ENCODE measurements around the gene CFAP157.

Gene CFAP157

GRCh38 chr9:127706836-127707241, at the start of gene CFAP157:
TSS of gene CFAP157 (plus strand) at chr9:127706988. CDS start at chr9:127707032, 44 bp downstream.
- DNase-seq: no peak

GRCh38 chr9:127658428-127658827, 48.4 kb upstream of the CFAP157 start:
- no peak for DNase-seq

- no peak for DNase-seq
These were observed 45.7 kb upstream of the CFAP157 start for GRCh38 chr9:127660886-127661741.

- DNase-seq: no peak
These were observed 44.2 kb upstream of the CFAP157 start for GRCh38 chr9:127662617-127663016.

- no peak for DNase-seq
These were observed 42.5 kb upstream of the CFAP157 start for GRCh38 chr9:127664324-127664677.

GRCh38 chr9:127664678-127665507, 41.9 kb upstream of the CFAP157 start:
- DNase-seq: no peak

GRCh38 chr9:127667127-127667844, 39.5 kb upstream of the CFAP157 start:
- no peak for DNase-seq

- DNase-seq: no peak
These were observed 38.9 kb upstream of the CFAP157 start for GRCh38 chr9:127667906-127668305.

GRCh38 chr9:127673234-127673633, 33.6 kb upstream of the CFAP157 start:
- DNase-seq: no peak

GRCh38 chr9:127676638-127677037, 30.1 kb upstream of the CFAP157 start:
- DNase-seq: no peak

- DNase-seq: no peak
These were observed 27.3 kb upstream of the CFAP157 start for GRCh38 chr9:127679506-127679905.

- no peak for DNase-seq
These were observed 26.6 kb upstream of the CFAP157 start for GRCh38 chr9:127680226-127680625.

- DNase-seq: no peak
These were observed 25.9 kb upstream of the CFAP157 start for GRCh38 chr9:127680846-127681245.

- no peak for DNase-seq
These were observed 24.2 kb upstream of the CFAP157 start for GRCh38 chr9:127682351-127683136.

GRCh38 chr9:127683723-127684122, 23.1 kb upstream of the CFAP157 start:
- no peak for DNase-seq

GRCh38 chr9:127684576-127684975, 22.2 kb upstream of the CFAP157 start:
- peak; percentile 96 for DNase-seq

- peak; percentile 72 for DNase-seq
These were observed 20.1 kb upstream of the CFAP157 start for GRCh38 chr9:127686461-127687393.

GRCh38 chr9:127689329-127690000, 17.3 kb upstream of the CFAP157 start:
- no peak for DNase-seq

GRCh38 chr9:127690735-127691134, 16.1 kb upstream of the CFAP157 start:
- no peak for DNase-seq

GRCh38 chr9:127692071-127692470, 14.7 kb upstream of the CFAP157 start:
- no peak for DNase-seq

- no peak for DNase-seq
These were observed 13.6 kb upstream of the CFAP157 start for GRCh38 chr9:127693143-127693542.

Measured in islet precursor cell (in vitro differentiated cells).